ENCODE data around the gene CD83.

GRCh38 chr6:14070457-14070856, 47.1 kb upstream of the CD83 start:
- no peak for TF ChIP-seq CTCF (IDR thresholded peaks at IDR 0.05; ENCODE audit: insufficient read depth, low read length)
- no peak for TF ChIP-seq REST (IDR thresholded peaks at IDR 0.05; ENCODE audit: insufficient replicate concordance, low read depth)
- no peak for TF ChIP-seq POLR2AphosphoS5 (IDR thresholded peaks at IDR 0.05; ENCODE audit: low read depth)
- no peak for TF ChIP-seq SPI1 (IDR thresholded peaks at IDR 0.05; ENCODE audit: borderline replicate concordance, low read depth)
